Measurements from ENCODE around the gene R3HDM4. TPM values are rescaled to one million over a fixed set of nuclear protein-coding genes. Genes with fewer than 3 reads are reported as not detected.

Gene R3HDM4
- total and polyA plus RNA-seq, 9 of the 15 experiments (the other 6 are each of a cell fraction or from before 2014, with no cell fraction given), result 3.2 to 154 (median 59.0) TPM

GRCh38 chr19:947090-947706 lies 34.2 kb upstream of the R3HDM4 start:
- H3K4me2 ChIP-seq (ENCODE audit: insufficient read depth, low read length), result no peak overlapping the region
- TF ChIP-seq ZBTB8A (IDR thresholded peaks at IDR 0.05; ENCODE audit: partially characterized antibody) (no peak), ZNF146 (CRISPR knock-in tag; IDR thresholded peaks at IDR 0.05; ENCODE audit: unreplicated experiment) (no peak), NR1H2 (CRISPR knock-in tag; IDR thresholded peaks at IDR 0.05) (no peak), OTX1 (CRISPR knock-in tag; IDR thresholded peaks at IDR 0.05) (no peak), TFAP4 (CRISPR knock-in tag; IDR thresholded peaks at IDR 0.05; ENCODE audit: borderline replicate concordance) (0 out of 2 replicates have a peak, but pooled peaks have one; percentile 30), BCOR (IDR thresholded peaks at IDR 0.05) (peak; percentile 11; the same call in 1 of the 2 replicates)
- TF ChIP-seq, protein P1, sequence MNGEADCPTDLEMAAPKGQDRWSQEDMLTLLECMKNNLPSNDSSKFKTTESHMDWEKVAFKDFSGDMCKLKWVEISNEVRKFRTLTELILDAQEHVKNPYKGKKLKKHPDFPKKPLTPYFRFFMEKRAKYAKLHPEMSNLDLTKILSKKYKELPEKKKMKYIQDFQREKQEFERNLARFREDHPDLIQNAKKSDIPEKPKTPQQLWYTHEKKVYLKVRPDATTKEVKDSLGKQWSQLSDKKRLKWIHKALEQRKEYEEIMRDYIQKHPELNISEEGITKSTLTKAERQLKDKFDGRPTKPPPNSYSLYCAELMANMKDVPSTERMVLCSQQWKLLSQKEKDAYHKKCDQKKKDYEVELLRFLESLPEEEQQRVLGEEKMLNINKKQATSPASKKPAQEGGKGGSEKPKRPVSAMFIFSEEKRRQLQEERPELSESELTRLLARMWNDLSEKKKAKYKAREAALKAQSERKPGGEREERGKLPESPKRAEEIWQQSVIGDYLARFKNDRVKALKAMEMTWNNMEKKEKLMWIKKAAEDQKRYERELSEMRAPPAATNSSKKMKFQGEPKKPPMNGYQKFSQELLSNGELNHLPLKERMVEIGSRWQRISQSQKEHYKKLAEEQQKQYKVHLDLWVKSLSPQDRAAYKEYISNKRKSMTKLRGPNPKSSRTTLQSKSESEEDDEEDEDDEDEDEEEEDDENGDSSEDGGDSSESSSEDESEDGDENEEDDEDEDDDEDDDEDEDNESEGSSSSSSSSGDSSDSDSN (IDR thresholded peaks at IDR 0.05; ENCODE audit: borderline replicate concordance in 1 of 2, low read depth in 2 of 2, low read length in 2 of 2), result no peak
- TF ChIP-seq, protein P2, sequence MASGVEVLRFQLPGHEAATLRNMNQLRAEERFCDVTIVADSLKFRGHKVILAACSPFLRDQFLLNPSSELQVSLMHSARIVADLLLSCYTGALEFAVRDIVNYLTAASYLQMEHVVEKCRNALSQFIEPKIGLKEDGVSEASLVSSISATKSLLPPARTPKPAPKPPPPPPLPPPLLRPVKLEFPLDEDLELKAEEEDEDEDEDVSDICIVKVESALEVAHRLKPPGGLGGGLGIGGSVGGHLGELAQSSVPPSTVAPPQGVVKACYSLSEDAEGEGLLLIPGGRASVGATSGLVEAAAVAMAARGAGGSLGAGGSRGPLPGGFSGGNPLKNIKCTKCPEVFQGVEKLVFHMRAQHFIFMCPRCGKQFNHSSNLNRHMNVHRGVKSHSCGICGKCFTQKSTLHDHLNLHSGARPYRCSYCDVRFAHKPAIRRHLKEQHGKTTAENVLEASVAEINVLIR (CRISPR knock-in tag; IDR thresholded peaks at IDR 0.05), result no peak
- in situ Hi-C loops (cut with MboI), result no loop called here
- DNase-seq (ENCODE audit: extremely low read depth in 1 of 4, low spot score in 3 of 4) (no peak), ATAC-seq (no peak), FAIRE-seq (no peak)
- peak overlapping the region in 1 of 2 experiments; percentile 12; a peak in 1 of 4 replicates for H3K9ac ChIP-seq (ENCODE audit: insufficient read depth in 1 of 2, low read depth in 2 of 2, low read length in 2 of 2)
- peaks cover 6% of the 10 kb centered on the region for H3K9me1 ChIP-seq (ENCODE audit: control insufficient read depth, insufficient read depth, low read length)
- H3K4me3 ChIP-seq, result no peak overlapping the region
- no TSS peak for BruUV-seq (replicated peaks)
- intact Hi-C loops (cut with micrococcal nuclease), result no loop called here
- H4K20me1 ChIP-seq (replicated peaks; ENCODE audit: control insufficient read depth, insufficient read depth, low read length), result peaks cover 24% of the 10 kb centered on the region
- H3K27ac ChIP-seq (ENCODE audit: extremely low read depth, low read depth, low read length), result no peak overlapping the region
- H3K4me1 ChIP-seq (replicated peaks in 1 of 2; ENCODE audit: control insufficient read depth in 2 of 2, insufficient read depth in 2 of 2, low read length in 2 of 2), result peaks cover 22 to 78% of the 10 kb centered on the region in 2 experiments
- CTCF ChIA-PET (ENCODE audit: low intra/inter-chr PET ratio), result no interaction called here
- H3K36me3 ChIP-seq (ENCODE audit: control insufficient read depth, insufficient read depth, low read length), result peaks cover 44% of the 10 kb centered on the region; the same call in 2 of the 3 replicates
- 91% methylated on average over 23 of the region's 30 CpGs for WGBS (ENCODE audit: insufficient coverage, low coverage, missing lambda C conversion rate)
- no peaks in the 10 kb centered on the region for H3K9me3 ChIP-seq (replicated peaks; ENCODE audit: control insufficient read depth, insufficient read depth, low read depth, low read length)
- POLR2A ChIA-PET, result interaction anchor here (0.6 kb wide), 1 partner anchor 29 kb away, joined by 3 read pairs; no protein-coding TSS in a partner anchor
- H3K79me2 ChIP-seq (ENCODE audit: control insufficient read depth, insufficient read depth, low read length), result peaks cover 79% of the 10 kb centered on the region
- H2AFZ ChIP-seq (ENCODE audit: low read depth, low read length), result no peak overlapping the region
- H3K27me3 ChIP-seq (ENCODE audit: control insufficient read depth in 2 of 2, insufficient read depth in 2 of 2, low read length in 2 of 2), result no peaks in the 10 kb centered on the region

Data from K562 (cell line).